PC-3 (cell line): ENCODE measurements around the gene SCG2.

Source experiments
- CTCF ChIP-seq: fragments of 300-600 bp; sonication (generic); conservative IDR thresholded peaks from 2 replicates; pipeline ENCODE4 v1.5.1; 2017; ENCODE audit warnings: antibody characterized with exemption, low read depth, mild to moderate bottlenecking, low read length
- EZH2 ChIP-seq: fragments of 300-600 bp; sonication (generic); IDR thresholded peaks from one replicate; pipeline ENCODE4 v1.6.1; 2017; ENCODE audit warnings: antibody characterized with exemption, mild to moderate bottlenecking, low read length; ENCODE audit not compliant: unreplicated experiment

DNA sequence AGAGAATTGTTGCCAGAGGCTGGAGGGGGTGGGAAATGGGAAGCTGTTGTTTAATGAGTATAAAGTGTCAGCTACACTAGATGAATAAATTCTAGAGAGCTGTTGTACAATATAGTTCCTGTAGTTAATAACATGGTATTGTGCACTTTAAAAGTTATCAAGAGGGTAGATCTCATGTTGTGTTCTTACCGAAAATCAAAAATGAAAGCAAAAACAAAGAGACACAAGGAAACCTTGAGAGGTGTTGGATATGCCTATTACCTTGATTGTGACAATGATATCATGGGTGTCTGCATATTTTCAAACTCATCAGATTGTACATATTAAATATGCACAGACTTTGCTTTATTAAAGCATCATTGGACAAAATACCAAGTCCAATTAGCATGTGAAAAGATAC lies 43.2 kb downstream of the SCG2 start:
- no peak for TF ChIP-seq CTCF
- TF ChIP-seq EZH2, result no peak
